NOMO-1 (cell line): ENCODE measurements around the gene BID.
"Not testable (repeated sequence)": the region's sequence is repeated elsewhere in the genome, so short reads cannot be mapped to it uniquely, and the experiment has no call there.

Source experiments
- DNase-seq, 2 experiments: peaks; one replicate each; lab custom pipeline; 2025; ENCODE audit not compliant: unreplicated experiment in 2 of 2; lab: John Stamatoyannopoulos, UW

The BID gene

DNA sequence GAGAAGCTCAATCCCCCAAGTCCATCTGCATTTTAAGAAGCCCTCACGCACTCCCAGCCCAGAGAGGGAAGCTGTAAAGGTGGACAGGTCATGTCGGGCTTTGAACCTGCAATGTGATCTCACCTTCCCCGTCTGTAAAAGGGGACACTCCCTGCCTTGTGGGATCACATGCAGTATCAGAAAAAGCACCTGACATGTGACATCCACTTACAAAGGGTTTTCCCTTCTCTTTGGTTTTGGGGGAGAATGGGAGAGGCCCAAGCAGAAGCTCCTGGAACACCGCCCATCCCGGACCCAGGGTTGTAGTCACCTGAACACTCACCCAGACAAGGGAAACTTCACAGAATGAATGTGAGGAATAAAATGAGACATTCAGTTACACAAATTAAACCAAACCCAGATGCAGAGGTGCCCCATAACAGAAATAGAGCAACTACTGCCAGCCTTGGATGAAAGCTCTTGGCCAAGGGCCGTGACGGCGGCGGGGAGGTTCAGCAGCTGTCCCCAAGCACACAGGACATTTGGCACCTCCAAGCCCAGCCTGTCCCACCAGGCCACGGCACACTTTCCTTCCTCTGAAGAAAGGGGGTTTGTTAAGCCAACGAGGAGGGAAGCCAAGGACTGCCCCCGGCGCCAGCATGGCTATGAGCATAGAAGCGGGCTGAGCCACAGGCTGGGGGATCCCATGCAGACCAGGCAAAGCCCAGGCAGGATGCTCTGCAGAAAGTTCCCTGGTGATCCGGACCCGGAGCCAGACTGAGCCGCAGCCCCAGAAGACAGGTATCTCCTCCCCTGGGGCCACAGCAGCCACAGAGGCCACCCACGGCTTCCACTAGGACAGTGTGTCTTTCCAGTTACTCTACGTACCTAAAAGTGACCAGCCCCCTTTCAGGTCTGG is 3.8 kb downstream of the BID start:
- DNase-seq = no peak

- DNase-seq = no peak
These were observed 4.6 kb downstream of the BID start for GRCh38 chr22:17769716-17770082.

- DNase-seq = no peak
These were observed 5.1 kb downstream of the BID start for GRCh38 chr22:17769013-17769715.

- no peak for DNase-seq
These were observed 6.8 kb downstream of the BID start for GRCh38 chr22:17767233-17768065.

DNA sequence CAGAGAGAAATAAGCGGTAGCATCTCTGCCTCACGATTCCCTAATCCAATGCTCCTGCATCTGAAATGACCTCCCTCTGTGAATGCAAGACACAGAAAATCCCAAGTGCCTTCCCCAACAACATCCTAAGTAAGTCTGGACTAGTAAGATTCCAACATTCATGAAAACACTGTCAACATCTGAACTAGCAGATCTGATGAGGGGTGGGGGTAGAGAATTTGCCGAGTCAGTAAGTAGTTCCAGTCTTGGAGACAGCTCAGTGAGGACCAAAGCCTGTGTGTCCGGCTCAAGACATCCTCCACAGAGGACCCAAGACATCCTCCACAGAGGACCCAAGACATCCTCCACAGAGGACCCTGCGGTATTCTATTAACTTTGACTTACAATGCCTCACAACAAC is 9.4 kb downstream of the BID start:
- not testable (repeated sequence) for DNase-seq

GRCh38 chr22:17764036-17764435 is 10.2 kb downstream of the BID start:
- DNase-seq = no peak

DNA sequence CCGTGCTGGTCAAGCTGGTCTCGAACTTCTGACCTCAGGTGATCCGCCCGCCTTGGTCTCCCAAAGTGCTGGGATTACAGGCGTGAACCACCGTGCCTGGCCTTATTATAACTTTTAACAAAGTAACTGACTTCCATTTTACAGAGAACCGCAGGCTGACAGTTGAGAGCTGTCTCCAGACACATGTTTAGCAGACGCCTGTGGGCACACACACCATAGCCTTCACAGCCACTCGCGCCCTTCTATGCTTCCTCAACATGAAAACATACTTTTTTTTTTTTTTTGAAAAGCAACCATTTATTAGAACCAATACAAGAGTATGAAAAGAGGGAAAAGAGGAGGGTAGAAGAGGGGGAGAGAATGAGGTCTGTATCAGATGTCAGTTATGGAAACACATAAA is 10.8 kb downstream of the BID start:
- peak in 1 of 2 experiments; percentile 49 for DNase-seq

DNA sequence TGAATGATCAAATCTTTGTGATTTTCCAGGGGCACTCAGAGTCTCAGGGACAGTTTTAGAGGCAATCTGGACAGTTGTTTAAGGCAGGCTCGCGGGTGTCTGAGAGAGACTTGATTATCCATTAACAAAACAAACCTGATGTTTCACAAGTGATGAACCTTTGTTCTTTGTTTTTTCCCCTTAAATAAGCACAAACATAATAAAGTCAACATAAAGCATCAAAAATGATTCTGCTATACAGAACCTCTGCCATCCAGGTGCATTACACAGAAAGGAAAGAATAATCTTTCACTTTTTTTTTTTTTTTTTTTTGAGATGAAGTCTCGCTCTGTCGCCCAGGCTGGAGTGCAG is 13.2 kb downstream of the BID start:
- no peak for DNase-seq

- no peak for DNase-seq
These were observed 19.9 kb downstream of the BID start for GRCh38 chr22:17754233-17754925.

GRCh38 chr22:17753401-17753989 is 20.8 kb downstream of the BID start:
- no peak for DNase-seq

DNA sequence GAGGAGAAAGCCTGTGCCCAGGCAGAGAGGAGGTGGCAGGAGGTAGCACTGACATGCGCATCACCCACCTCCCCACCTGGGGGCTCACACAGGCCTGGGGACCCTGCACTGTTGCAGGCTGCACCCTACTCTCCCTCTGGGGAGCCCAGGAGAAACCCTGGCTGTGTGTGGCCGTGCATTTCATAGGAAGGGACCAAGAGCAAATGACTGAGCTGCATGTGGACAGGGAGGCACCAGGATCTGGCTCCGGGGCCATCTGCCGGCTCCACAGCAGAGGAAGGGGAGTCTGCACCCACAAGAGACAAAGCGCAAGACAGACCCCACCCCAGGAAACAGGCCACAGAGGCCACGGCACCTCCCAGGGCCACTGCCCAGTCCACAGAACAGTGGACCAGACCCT is 22.7 kb downstream of the BID start:
- no peak for DNase-seq

DNA sequence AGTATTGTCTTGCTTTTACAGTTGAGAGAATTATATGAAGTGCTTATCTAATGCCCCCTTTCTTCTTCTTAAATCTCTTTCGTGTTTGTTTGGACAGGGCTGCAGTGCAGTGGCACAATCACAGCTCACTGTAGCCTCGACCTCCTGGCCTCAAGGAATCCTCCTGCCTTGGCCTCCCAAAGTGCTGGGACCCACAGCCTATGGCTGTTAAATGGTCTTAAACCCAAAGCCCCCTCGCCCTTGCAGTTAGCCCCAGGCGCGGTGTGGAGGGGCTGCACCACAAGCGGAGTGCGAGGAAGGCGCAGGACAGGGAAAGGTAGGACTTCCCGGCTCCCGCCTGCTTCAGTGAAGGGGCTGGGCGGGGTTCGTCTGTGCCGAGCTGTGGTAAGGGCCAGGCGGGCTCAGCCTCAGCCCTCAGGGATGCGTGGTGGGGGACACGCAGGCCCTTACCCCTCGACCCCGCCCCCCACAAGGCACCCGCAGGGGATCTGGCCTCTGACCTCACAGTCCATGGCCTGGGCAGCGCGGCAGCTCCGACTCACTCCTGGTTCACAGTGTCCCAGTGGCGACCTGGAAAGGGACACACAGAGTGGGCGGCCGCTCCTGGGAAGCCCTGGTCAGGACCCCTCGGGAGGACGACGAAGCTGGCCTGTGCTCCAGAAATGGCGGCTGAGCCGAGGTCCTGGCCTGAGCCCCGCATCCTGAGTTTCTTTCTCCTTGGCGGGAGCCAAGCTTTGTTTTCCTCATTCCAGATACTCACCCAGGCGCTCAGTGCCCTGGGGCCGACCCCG is 24.5 kb downstream of the BID start:
- no peak for DNase-seq

DNA sequence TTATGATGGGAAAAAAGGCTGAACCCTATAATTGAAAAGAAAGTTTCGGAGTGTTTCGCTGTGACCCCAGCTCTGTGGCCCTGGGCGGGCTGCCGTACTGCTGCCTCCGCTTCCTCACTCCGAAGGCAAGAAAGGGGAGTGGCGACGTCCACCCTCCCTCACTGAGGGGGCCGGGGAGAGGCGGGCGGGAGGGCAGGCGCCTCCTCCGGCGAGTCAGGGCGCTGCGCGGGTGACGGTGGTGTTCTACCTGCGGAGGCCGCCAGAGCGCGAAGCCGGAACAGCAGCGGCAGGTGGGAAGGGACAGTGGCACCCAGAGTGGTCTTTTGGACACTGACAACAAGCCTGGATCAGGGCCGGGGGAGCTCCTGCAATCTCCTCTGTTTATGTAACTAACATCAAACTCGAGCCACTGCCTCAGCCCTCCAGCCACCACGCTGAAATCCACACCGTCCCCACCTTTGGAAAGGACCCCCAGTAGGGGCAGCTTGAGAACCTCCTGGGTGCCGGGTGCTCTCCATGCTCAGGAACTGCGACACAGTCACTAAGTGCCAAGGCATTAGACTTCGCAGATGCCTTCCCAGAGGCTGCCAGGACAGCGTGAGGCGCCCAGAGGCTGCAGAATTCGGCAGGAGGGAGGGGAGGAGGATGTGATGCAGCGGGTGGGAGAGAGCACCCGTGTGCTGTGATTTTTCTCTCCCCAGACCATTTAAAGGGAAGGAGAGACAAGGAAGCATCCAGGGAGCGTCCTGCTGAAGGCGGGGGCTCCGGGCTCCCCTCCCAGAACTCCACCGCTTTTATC is 25.5 kb downstream of the BID start:
- no peak for DNase-seq

DNA sequence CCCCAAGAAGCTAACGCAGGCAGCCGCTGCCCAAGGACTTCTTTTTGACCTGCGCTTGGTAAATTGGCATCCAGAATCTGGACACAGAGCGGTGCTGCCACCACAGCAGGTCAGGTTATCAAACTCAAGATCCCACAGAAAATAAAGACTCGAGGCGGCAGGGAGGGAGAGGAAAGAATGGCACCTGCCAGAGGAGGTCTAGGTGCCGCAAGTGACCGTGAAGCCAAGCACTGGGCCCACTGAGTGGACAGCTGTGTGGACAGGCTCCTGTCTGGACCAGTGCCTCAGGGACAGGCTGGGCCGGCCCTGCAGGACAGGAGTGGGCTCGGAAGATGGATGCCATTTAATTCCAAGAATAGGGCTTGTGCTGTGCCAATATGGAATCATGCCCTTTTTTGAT is 27.4 kb downstream of the BID start:
- DNase-seq = no peak

- no peak for DNase-seq
These were observed 29.8 kb downstream of the BID start for GRCh38 chr22:17744430-17744829.

DNA sequence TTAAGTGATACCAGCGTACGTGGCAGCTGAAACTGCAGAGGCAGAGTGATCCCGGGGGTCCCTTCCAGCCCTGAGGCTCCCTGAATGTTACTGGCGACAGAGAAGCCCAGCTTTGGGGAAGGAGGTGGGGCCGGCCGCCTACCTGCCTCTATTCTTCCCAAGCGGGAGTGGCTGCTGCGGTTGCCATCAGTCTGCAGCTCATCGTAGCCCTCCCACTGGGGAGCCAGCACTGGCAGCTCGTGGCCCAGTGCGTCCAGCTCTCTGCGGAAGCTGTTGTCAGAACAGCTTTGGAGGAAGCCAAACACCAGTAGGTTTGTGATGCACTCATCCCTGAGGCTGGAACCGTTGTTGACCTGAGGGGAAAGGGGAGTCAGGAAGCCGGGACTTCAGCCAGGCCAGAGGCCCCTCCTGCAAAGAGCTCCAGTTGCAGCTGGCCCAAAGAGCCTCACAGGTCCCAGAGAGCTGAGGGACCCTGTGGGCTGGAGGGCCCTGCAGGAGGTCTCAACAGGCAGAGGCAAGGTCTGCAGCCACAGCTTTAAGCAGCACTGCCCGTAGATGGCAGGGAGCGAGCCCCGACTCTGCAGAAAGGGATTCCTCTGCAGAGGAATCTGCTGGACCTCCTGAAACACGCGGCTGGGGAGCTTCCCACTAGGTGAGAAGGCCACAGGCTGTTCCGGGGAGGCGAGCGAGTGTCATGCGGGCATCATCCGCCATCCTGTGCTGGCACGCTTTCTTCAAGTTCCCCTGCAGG is 30.4 kb downstream of the BID start:
- DNase-seq = no peak

DNA sequence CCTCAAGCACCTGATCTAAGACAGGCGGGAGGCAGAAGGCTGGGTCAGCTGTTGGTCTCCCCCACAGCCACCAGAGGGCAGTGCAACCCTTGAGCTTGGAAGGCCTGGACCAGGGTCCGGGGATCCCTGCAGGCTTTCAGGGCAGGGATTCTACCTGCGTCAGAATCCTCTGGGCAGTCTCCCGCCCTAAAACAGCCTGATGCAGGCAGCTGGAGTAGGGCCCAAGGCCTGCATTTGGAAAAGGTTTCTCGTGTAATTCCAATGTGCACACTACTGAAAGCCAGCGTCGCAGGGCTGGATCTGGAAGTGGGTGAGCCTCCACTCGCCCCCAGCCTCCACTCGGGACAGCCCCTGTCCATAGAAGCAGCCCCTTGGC is 31.8 kb downstream of the BID start:
- peak in 1 of 2 experiments; percentile 18 for DNase-seq

DNA sequence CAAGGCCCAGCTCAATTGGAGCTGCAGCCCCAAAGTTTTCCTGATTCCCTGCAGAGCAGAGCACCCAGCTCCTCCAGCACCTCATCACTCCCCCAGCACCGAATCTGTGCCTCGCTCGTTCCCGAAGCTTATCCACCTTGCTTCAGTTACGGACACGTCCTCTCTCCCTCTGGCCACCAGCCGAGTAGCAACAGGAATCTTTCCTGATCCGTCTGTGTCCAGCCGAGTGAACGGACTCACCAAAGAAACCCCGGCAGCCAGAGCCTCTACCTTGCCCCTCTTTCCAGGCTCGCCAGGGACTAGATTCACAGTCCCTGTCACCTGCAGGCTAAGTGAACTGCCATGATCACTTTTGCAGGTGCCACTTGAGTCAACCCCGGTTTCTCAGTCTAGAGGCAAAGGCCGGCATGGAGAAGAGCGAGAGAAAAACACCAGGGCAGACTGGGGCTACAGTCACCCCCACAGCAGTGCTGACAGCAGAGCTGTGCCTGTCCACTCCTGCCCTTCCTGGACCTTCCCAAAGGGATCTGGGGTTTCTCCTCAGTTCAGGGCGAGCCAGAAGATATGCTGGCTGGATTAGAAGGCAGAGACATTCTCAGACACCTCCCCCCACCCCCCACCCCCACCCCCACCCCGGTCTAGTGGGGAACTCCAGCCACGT is 32.3 kb downstream of the BID start:
- no peak for DNase-seq
